DND-41 (cell line): ENCODE measurements around the gene CDK1.

ENCODE experiments used
- CTCF ChIP-seq: IDR thresholded peaks from 2 replicates; pipeline ENCODE4 v1.5.1; 2012; ENCODE audit warnings: borderline replicate concordance, low read length, moderate library complexity, mild to moderate bottlenecking; ENCODE audit not compliant: poor library complexity, severe bottlenecking; ENCODE audit errors: extremely low read depth
- EZH2 ChIP-seq: IDR thresholded peaks from 3 replicates; pipeline ENCODE4 v1.6.1; 2012; ENCODE audit warnings: borderline replicate concordance, low read depth, mild to moderate bottlenecking, moderate library complexity, low read length, inconsistent platforms; ENCODE audit not compliant: severe bottlenecking

GRCh38 chr10:60807499-60807898, 29.2 kb downstream of the CDK1 start:
- TF ChIP-seq CTCF (no peak), EZH2 (no peak)
